Measurements from ENCODE around the gene CAPRIN2. TPM values are rescaled to one million over a fixed set of nuclear protein-coding genes. Genes with fewer than 3 reads are reported as not detected.

CAPRIN2 gene
- total RNA-seq, 1 experiment from 2014 or later, result 16.4 TPM

DNA sequence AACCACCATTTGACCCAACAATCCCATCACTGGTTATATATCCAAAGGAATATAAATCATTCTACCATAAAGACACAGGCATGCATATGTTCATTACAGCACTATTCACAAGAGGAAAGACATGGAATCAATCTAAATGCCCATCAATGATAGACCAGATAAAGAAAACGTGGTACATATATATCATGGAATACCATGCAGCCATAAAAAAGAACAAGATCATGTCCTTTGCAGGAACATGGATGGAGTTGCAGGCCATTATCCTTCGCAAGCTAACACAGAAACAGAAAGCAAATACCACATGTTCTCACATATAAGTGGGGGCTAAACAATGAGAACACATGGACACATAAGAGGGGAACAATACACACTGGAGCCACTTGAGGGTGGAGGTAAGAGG, 15.7 kb downstream of the CAPRIN2 start:
- no peaks in the 10 kb centered on the region for H3K9me3 ChIP-seq (ENCODE audit: low read depth, low read length, poor library complexity, severe bottlenecking)
- no peaks in the 10 kb centered on the region for H3K27me3 ChIP-seq (replicated peaks; ENCODE audit: insufficient read depth, low read depth, low read length, poor library complexity)
- intact Hi-C loops (cut with micrococcal nuclease; ENCODE audit: unreplicated experiment), result no loop called here
- ChIA-PET CTCF (no interaction called here), POLR2A (ENCODE audit: low non-redundant PET) (no interaction called here)
- no peaks in the 10 kb centered on the region for H3K36me3 ChIP-seq (ENCODE audit: insufficient read depth, low read length, poor library complexity, severe bottlenecking)
- no peaks in the 10 kb centered on the region for H3K4me1 ChIP-seq (ENCODE audit: insufficient read depth, low read length, poor library complexity, severe bottlenecking)
- TF ChIP-seq, protein P1, sequence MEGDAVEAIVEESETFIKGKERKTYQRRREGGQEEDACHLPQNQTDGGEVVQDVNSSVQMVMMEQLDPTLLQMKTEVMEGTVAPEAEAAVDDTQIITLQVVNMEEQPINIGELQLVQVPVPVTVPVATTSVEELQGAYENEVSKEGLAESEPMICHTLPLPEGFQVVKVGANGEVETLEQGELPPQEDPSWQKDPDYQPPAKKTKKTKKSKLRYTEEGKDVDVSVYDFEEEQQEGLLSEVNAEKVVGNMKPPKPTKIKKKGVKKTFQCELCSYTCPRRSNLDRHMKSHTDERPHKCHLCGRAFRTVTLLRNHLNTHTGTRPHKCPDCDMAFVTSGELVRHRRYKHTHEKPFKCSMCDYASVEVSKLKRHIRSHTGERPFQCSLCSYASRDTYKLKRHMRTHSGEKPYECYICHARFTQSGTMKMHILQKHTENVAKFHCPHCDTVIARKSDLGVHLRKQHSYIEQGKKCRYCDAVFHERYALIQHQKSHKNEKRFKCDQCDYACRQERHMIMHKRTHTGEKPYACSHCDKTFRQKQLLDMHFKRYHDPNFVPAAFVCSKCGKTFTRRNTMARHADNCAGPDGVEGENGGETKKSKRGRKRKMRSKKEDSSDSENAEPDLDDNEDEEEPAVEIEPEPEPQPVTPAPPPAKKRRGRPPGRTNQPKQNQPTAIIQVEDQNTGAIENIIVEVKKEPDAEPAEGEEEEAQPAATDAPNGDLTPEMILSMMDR (conservative IDR thresholded peaks at IDR 0.05; ENCODE audit: low read depth, low read length), result no peak
- TF ChIP-seq EZH2 (IDR thresholded peaks at IDR 0.05; ENCODE audit: borderline replicate concordance, low read depth, low read length, poor library complexity, severe bottlenecking), result no peak
- no peak overlapping the region for H3K27ac ChIP-seq (ENCODE audit: low read depth, low read length, poor library complexity, severe bottlenecking)
- no TSS peak for BruUV-seq (replicated peaks)
- DNase-seq (ENCODE audit: low spot score), result no peak
- H3K4me3 ChIP-seq (ENCODE audit: low read depth, low read length, poor library complexity, severe bottlenecking), result no peak overlapping the region

DNA sequence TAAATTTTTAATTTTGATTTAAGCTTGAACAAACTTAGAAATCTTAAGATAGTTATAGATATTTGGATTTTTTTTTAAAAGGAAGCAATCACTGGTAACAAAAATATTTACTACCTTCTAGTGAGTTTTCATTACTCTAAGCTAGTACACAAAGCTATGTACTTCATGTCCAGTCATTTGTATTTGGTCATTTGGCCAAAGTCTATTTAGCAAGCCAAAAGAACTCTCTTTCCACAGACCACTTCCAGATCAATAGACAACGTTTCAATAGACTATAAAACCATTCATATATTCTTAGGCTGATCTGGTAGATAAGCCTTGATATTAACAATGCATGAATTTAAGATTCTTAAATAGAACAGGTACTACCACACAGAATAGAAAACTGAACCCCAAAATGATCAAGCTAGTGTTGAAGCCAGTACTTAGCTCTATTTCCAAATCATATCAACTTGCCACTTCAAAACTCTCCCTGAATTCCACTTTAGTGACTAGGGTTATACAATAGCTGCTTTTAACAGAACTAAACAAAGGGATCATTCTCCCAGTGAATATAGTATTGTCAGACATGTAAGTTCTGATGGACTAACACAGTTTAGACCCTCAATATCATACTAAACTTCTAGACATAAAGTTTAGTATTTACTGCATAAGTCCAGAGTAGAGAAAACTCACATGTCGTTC, 21.7 kb downstream of the CAPRIN2 start:
- H3K9me3 ChIP-seq (ENCODE audit: low read depth, low read length, poor library complexity, severe bottlenecking), result no peaks in the 10 kb centered on the region
- CTCF ChIA-PET, result no interaction called here
- POLR2A ChIA-PET (ENCODE audit: low non-redundant PET), result no interaction called here
- no TSS peak for BruUV-seq (replicated peaks)
- no peak overlapping the region for H3K27ac ChIP-seq (ENCODE audit: low read depth, low read length, poor library complexity, severe bottlenecking)
- H3K36me3 ChIP-seq (ENCODE audit: insufficient read depth, low read length, poor library complexity, severe bottlenecking), result no peaks in the 10 kb centered on the region
- DNase-seq (ENCODE audit: low spot score), result no peak
- TF ChIP-seq, protein P1 (conservative IDR thresholded peaks at IDR 0.05; ENCODE audit: low read depth, low read length), result no peak
- no peak for TF ChIP-seq EZH2 (IDR thresholded peaks at IDR 0.05; ENCODE audit: borderline replicate concordance, low read depth, low read length, poor library complexity, severe bottlenecking)
- no peak overlapping the region for H3K4me3 ChIP-seq (ENCODE audit: low read depth, low read length, poor library complexity, severe bottlenecking)
- intact Hi-C loops (cut with micrococcal nuclease; ENCODE audit: unreplicated experiment), result no loop called here
- no peaks in the 10 kb centered on the region for H3K4me1 ChIP-seq (ENCODE audit: insufficient read depth, low read length, poor library complexity, severe bottlenecking)
- H3K27me3 ChIP-seq (replicated peaks; ENCODE audit: insufficient read depth, low read depth, low read length, poor library complexity), result no peaks in the 10 kb centered on the region

DNA sequence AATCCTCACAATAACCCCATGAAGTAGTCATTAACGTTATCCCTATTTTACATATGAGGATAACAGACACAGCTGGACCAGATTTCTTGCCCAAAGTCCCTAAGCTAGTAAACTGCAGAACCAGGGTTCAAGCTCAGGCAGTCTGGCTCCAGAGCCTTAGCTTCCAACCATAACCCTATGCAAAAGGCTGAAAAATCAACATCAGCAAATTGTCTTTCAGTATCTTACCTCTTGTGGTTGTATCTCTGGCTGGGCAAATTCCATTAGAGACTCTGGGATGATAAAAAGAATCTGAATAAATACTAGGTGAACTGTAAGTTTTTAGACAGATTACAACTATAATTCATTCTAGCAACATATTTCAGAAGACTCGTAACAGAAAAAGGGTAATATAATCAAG, 24.7 kb downstream of the CAPRIN2 start:
- ChIA-PET CTCF (no interaction called here), POLR2A (ENCODE audit: low non-redundant PET) (no interaction called here)
- H3K27ac ChIP-seq (ENCODE audit: low read depth, low read length, poor library complexity, severe bottlenecking), result no peak overlapping the region
- TF ChIP-seq, protein P1 (conservative IDR thresholded peaks at IDR 0.05; ENCODE audit: low read depth, low read length), result no peak
- no peak for TF ChIP-seq EZH2 (IDR thresholded peaks at IDR 0.05; ENCODE audit: borderline replicate concordance, low read depth, low read length, poor library complexity, severe bottlenecking)
- no peaks in the 10 kb centered on the region for H3K36me3 ChIP-seq (ENCODE audit: insufficient read depth, low read length, poor library complexity, severe bottlenecking)
- H3K4me3 ChIP-seq (ENCODE audit: low read depth, low read length, poor library complexity, severe bottlenecking), result no peak overlapping the region
- DNase-seq (ENCODE audit: low spot score), result no peak
- no TSS peak for BruUV-seq (replicated peaks)
- intact Hi-C loops (cut with micrococcal nuclease; ENCODE audit: unreplicated experiment), result no loop called here
- H3K27me3 ChIP-seq (replicated peaks; ENCODE audit: insufficient read depth, low read depth, low read length, poor library complexity), result no peaks in the 10 kb centered on the region
- peaks cover 7% of the 10 kb centered on the region for H3K4me1 ChIP-seq (ENCODE audit: insufficient read depth, low read length, poor library complexity, severe bottlenecking)
- no peaks in the 10 kb centered on the region for H3K9me3 ChIP-seq (ENCODE audit: low read depth, low read length, poor library complexity, severe bottlenecking)

Measured in A673 (cell line).